Measurements from ENCODE around the gene DNAH11. TPM values are rescaled to one million over a fixed set of nuclear protein-coding genes. Genes with fewer than 3 reads are reported as not detected.

The DNAH11 gene
- total RNA-seq, 1 donor from 2014 or later = 1.7 TPM

DNA sequence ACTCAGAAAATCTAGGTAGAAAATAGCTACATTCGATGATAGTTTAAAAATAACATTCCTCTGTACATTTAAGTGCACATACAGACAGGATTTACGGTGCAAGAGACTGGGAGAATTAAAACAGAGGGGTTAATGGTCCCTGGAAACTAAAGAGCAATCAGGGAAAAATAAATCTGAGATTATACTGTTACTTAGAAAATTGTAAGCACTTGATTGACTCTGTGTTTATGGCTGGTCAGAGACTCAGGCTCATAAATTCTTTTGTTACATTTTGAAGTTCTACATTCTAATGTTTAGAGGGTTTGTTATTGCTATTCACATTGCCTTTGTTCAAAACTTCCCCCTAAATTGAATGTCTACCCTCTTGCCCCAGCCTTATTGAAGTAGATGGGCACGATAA lies 348.5 kb downstream of the DNAH11 start:
- H3K27me3 ChIP-seq = no peaks in the 10 kb centered on the region
- H3K4me1 ChIP-seq = no peaks in the 10 kb centered on the region
- TF ChIP-seq, protein P1, sequence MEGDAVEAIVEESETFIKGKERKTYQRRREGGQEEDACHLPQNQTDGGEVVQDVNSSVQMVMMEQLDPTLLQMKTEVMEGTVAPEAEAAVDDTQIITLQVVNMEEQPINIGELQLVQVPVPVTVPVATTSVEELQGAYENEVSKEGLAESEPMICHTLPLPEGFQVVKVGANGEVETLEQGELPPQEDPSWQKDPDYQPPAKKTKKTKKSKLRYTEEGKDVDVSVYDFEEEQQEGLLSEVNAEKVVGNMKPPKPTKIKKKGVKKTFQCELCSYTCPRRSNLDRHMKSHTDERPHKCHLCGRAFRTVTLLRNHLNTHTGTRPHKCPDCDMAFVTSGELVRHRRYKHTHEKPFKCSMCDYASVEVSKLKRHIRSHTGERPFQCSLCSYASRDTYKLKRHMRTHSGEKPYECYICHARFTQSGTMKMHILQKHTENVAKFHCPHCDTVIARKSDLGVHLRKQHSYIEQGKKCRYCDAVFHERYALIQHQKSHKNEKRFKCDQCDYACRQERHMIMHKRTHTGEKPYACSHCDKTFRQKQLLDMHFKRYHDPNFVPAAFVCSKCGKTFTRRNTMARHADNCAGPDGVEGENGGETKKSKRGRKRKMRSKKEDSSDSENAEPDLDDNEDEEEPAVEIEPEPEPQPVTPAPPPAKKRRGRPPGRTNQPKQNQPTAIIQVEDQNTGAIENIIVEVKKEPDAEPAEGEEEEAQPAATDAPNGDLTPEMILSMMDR (IDR thresholded peaks at IDR 0.05) = no peak
- no peak for TF ChIP-seq POLR2AphosphoS5 (IDR thresholded peaks at IDR 0.05; ENCODE audit: insufficient read depth in 1 of 2, low read depth in 1 of 2)
- TF ChIP-seq POLR2A (IDR thresholded peaks at IDR 0.05) = no peak
- no peak overlapping the region for H3K4me3 ChIP-seq
- no peaks in the 10 kb centered on the region for H3K36me3 ChIP-seq
- no peak for DNase-seq (ENCODE audit: extremely low spot score in 2 of 2)
- intact Hi-C loops (cut with DNase I) = no loop called here
- H3K9me3 ChIP-seq = no peaks in the 10 kb centered on the region
- no peak overlapping the region for H3K27ac ChIP-seq

DNA sequence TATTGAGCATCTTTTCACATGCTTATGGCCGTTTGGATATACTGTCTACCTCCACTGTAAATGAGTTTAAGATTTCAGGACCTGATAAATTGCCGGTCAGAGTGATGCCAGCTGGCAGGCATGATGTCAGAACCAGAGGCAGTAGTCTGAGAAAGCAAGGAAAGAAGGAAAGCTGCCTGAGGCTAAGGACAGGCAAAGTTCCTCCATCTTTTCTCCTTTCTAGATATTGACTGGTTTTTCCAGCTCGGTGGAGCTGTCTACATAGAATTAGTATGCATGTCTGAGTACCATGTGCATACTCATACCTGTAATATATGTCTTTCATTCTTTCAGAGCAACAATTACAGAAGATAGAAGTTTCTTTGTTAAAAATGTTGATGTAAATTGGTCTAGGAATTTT lies 350.6 kb downstream of the DNAH11 start:
- TF ChIP-seq POLR2A (IDR thresholded peaks at IDR 0.05) (no peak), POLR2AphosphoS5 (IDR thresholded peaks at IDR 0.05; ENCODE audit: insufficient read depth in 1 of 2, low read depth in 1 of 2) (no peak)
- TF ChIP-seq, protein P1 (IDR thresholded peaks at IDR 0.05) = no peak
- Histone ChIP-seq H3K27me3 (no peaks in the 10 kb centered on the region), H3K4me1 (no peaks in the 10 kb centered on the region), H3K27ac (no peak overlapping the region), H3K36me3 (no peaks in the 10 kb centered on the region), H3K4me3 (no peak overlapping the region), H3K9me3 (no peaks in the 10 kb centered on the region)
- intact Hi-C loops (cut with DNase I) = no loop called here
- DNase-seq (ENCODE audit: extremely low spot score in 2 of 2) = no peak

DNA sequence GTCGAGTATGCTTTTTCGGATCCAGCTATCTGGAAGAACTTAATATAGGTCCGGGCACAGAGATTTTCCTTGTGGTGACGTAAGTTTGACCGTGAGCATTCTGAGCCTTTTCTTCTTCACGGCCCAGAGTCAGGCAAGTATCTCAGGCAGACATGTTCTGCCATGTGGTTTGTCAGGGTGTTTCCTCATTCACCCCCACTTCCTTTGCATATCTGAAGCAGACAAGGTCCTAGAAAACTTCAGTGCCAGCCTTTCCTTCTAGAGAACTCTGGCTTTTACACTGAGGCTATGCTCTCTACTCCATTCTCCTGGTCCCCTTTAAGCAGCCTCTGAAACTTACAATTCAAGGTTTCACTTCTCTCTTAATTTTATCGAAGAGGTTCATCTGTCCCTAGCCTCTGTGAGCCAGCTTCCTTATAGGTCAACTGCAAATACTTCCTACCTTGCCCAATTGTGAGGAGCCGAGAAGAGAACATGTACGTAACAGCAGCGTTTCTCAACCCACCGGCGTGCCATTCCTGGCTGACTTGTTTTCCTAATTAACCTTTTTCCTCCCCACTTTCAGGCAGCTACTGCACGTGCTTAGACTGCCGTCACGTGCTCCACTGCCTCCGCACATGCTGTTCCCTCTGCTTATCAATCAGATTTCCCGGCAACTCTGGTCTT lies 355.6 kb downstream of the DNAH11 start:
- TF ChIP-seq, protein P1 (IDR thresholded peaks at IDR 0.05) = no peak
- TF ChIP-seq POLR2AphosphoS5 (IDR thresholded peaks at IDR 0.05; ENCODE audit: insufficient read depth in 1 of 2, low read depth in 1 of 2) (no peak), POLR2A (IDR thresholded peaks at IDR 0.05) (no peak)
- H3K4me3 ChIP-seq = no peak overlapping the region
- intact Hi-C loops (cut with DNase I) = no loop called here
- H3K36me3 ChIP-seq = peaks cover 0 to 28% of the 10 kb centered on the region in 2 donors
- no peaks in the 10 kb centered on the region for H3K9me3 ChIP-seq
- no peak overlapping the region for H3K27ac ChIP-seq
- no peaks in the 10 kb centered on the region for H3K27me3 ChIP-seq
- no peaks in the 10 kb centered on the region for H3K4me1 ChIP-seq
- no peak for DNase-seq (ENCODE audit: extremely low spot score in 2 of 2)

DNA sequence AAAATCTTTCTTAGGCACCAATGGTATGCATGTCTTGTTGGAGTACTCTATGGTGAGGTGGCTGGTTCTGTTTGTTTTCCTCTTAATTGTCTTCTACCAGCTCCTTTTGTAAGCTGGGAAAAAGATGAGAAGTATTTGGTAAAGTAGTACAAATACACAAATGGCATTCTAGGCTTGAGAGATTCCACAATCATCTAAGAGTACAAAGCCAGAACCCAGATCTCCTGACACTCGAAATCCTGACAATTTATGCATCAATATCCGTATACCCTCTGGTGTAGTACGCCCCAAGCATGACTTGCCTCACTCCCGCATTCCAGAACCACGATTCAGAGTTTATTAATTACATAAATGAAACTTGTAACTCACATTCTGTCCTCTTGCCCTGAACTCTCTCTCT lies 359.4 kb downstream of the DNAH11 start:
- DNase-seq (ENCODE audit: extremely low spot score in 2 of 2) = no peak
- H3K36me3 ChIP-seq = peaks cover 0 to 47% of the 10 kb centered on the region in 2 donors

More for the DNA sequence above, 359.4 kb downstream of the DNAH11 start:
- H3K4me1 ChIP-seq = no peaks in the 10 kb centered on the region
- H3K27me3 ChIP-seq = no peaks in the 10 kb centered on the region
- intact Hi-C loops (cut with DNase I) = no loop called here
- H3K4me3 ChIP-seq = no peak overlapping the region
- H3K9me3 ChIP-seq = no peaks in the 10 kb centered on the region
- H3K27ac ChIP-seq = no peak overlapping the region
- TF ChIP-seq, protein P1 (IDR thresholded peaks at IDR 0.05) = no peak
- TF ChIP-seq POLR2A (IDR thresholded peaks at IDR 0.05) (no peak), POLR2AphosphoS5 (IDR thresholded peaks at IDR 0.05; ENCODE audit: insufficient read depth in 1 of 2, low read depth in 1 of 2) (no peak)

All from vagina (tissue), 2 donors.